ENCODE results near the gene EVL. TPM values are rescaled to one million over a fixed set of nuclear protein-coding genes. Genes with fewer than 3 reads are reported as not detected.

EVL gene
- total RNA-seq, 2 donors from 2014 or later: 42.5 to 98.4 TPM

GRCh38 chr14:100106250-100107112, 41.3 kb downstream of the EVL start:
- H3K27ac ChIP-seq: no peak overlapping the region
- no peak for DNase-seq (ENCODE audit: low spot score)

GRCh38 chr14:100107236-100107635, 42.0 kb downstream of the EVL start:
- Histone ChIP-seq H3K27me3 (replicated peaks; ENCODE audit: insufficient read depth) (no peaks in the 10 kb centered on the region), H3K36me3 (no peaks in the 10 kb centered on the region), H3K4me3 (no peak overlapping the region), H3K27ac (no peak overlapping the region), H3K9me3 (no peaks in the 10 kb centered on the region), H3K4me1 (replicated peaks) (peaks cover 8% of the 10 kb centered on the region)
- intact Hi-C loops (cut with DNase I): loop anchor here (2.0 to 10.0 kb wide), 2 partner anchors 82 to 86 kb away; no protein-coding TSS in a partner anchor
- TF ChIP-seq POLR2AphosphoS5 (IDR thresholded peaks at IDR 0.05) (no peak), POLR2A (IDR thresholded peaks at IDR 0.05) (no peak)
- TF ChIP-seq, protein P1, sequence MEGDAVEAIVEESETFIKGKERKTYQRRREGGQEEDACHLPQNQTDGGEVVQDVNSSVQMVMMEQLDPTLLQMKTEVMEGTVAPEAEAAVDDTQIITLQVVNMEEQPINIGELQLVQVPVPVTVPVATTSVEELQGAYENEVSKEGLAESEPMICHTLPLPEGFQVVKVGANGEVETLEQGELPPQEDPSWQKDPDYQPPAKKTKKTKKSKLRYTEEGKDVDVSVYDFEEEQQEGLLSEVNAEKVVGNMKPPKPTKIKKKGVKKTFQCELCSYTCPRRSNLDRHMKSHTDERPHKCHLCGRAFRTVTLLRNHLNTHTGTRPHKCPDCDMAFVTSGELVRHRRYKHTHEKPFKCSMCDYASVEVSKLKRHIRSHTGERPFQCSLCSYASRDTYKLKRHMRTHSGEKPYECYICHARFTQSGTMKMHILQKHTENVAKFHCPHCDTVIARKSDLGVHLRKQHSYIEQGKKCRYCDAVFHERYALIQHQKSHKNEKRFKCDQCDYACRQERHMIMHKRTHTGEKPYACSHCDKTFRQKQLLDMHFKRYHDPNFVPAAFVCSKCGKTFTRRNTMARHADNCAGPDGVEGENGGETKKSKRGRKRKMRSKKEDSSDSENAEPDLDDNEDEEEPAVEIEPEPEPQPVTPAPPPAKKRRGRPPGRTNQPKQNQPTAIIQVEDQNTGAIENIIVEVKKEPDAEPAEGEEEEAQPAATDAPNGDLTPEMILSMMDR (IDR thresholded peaks at IDR 0.05): no peak
- WGBS: 71% methylated on average over 5 of the region's 5 CpGs
- DNase-seq (ENCODE audit: low spot score): no peak

More at GRCh38 chr14:100106250-100107112, 41.3 kb downstream of the EVL start:
- no peaks in the 10 kb centered on the region for H3K27me3 ChIP-seq (replicated peaks; ENCODE audit: insufficient read depth)
- H3K4me3 ChIP-seq: no peak overlapping the region
- peaks cover 8% of the 10 kb centered on the region for H3K4me1 ChIP-seq (replicated peaks)
- no peaks in the 10 kb centered on the region for H3K9me3 ChIP-seq
- TF ChIP-seq, protein P1 (IDR thresholded peaks at IDR 0.05): no peak
- no peak for TF ChIP-seq POLR2AphosphoS5 (IDR thresholded peaks at IDR 0.05)
- no peak for TF ChIP-seq POLR2A (IDR thresholded peaks at IDR 0.05)
- intact Hi-C loops (cut with DNase I): loop anchor here (2.0 to 10.0 kb wide), 2 partner anchors 82 to 86 kb away; no protein-coding TSS in a partner anchor
- WGBS: 89% methylated on average over 17 of the region's 17 CpGs
- H3K36me3 ChIP-seq: no peaks in the 10 kb centered on the region

GRCh38 chr14:100108042-100108825, 43.0 kb downstream of the EVL start:
- H3K27ac ChIP-seq: no peak overlapping the region
- H3K4me1 ChIP-seq (replicated peaks): peaks cover 8% of the 10 kb centered on the region
- TF ChIP-seq POLR2A (IDR thresholded peaks at IDR 0.05): no peak
- TF ChIP-seq, protein P1 (IDR thresholded peaks at IDR 0.05): peak; percentile 66 to 87 (median 76)
- no peaks in the 10 kb centered on the region for H3K27me3 ChIP-seq (replicated peaks; ENCODE audit: insufficient read depth)
- H3K36me3 ChIP-seq: no peaks in the 10 kb centered on the region
- no peak overlapping the region for H3K4me3 ChIP-seq
- 40% methylated on average over 13 of the region's 13 CpGs for WGBS
- H3K9me3 ChIP-seq: no peaks in the 10 kb centered on the region
- peak; percentile 61 for DNase-seq (ENCODE audit: low spot score)
- intact Hi-C loops (cut with DNase I): loop anchor here (1.0 to 10.0 kb wide), 3 partner anchors 29 to 126 kb away; no protein-coding TSS in a partner anchor

DNA sequence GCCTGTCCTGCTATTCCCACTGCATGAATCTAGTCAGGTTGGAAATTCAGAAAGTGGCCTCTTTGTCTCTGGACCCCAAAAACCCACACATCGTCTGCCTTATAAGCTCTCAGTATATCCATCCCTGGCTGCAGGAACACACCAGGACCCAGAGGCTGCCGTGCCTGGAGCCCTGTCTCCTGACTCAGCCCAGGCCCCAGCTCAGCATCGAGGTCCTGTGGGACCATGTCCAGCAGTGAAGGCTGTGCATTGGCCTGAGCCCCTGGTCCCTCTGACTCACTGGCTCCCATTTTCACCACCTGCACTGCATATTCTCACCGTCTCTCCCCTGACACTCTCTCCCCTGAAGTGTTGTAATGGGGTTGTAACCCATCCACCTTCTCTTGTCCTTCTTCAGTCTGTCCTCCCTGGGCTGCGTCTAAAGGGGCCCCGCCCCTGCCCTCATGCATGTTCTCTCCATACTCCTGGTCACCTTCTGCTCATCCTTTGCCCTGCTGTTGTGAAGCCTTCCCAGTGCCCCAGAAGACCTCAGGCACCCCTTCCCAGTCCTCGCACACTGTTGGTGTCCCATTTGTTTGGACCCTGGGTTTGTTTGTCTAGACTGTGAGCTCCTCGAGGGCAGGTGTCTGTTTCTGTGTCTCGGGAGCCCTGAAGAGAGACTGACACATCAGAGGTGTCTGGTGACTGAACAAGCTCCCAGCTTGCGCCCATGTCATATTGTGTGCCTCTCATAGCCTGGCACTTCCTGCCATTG, 43.8 kb downstream of the EVL start:
- no peak overlapping the region for H3K27ac ChIP-seq
- no peaks in the 10 kb centered on the region for H3K9me3 ChIP-seq
- TF ChIP-seq, protein P1 (IDR thresholded peaks at IDR 0.05): no peak
- TF ChIP-seq POLR2A (IDR thresholded peaks at IDR 0.05) (no peak), POLR2AphosphoS5 (IDR thresholded peaks at IDR 0.05) (no peak)
- DNase-seq (ENCODE audit: low spot score): no peak
- H3K36me3 ChIP-seq: no peaks in the 10 kb centered on the region
- 77% methylated on average over 10 of the region's 10 CpGs for WGBS
- no peak overlapping the region for H3K4me3 ChIP-seq
- H3K4me1 ChIP-seq (replicated peaks): peaks cover 8% of the 10 kb centered on the region
- H3K27me3 ChIP-seq (replicated peaks; ENCODE audit: insufficient read depth): no peaks in the 10 kb centered on the region
- intact Hi-C loops (cut with DNase I): loop anchor here (1.0 to 10.0 kb wide), 3 partner anchors 30 to 127 kb away; no protein-coding TSS in a partner anchor

Measured in prostate gland (tissue), 2 donors.